DOHH2 (cell line): ENCODE results near the gene RPL28.

Experiments
- H3F3A ChIP-seq: fragments of 200-600 bp; sonication (generic), shearing (Covaris generic); 2 replicates; pipeline ENCODE4 v1.6.0; 2016; ENCODE audit warnings: antibody characterized with exemption, mild to moderate bottlenecking; ENCODE audit not compliant: control insufficient read depth, insufficient read depth
- H3K27ac ChIP-seq: fragments of 200-600 bp; sonication (generic); 2 replicates; pipeline ENCODE4 v1.5.1; 2014; ENCODE audit warnings: low read depth, mild to moderate bottlenecking, low read length, moderate library complexity
- H3K27me3 ChIP-seq: fragments of 200-600 bp; sonication (generic); 2 replicates; pipeline ENCODE4 v1.6.1; 2014; ENCODE audit warnings: mild to moderate bottlenecking, low read length, mixed read lengths; ENCODE audit not compliant: control insufficient read depth
- H3K36me3 ChIP-seq: fragments of 200-600 bp; sonication (generic); 2 replicates; pipeline ENCODE4 v1.6.1; 2014; ENCODE audit warnings: mild to moderate bottlenecking, low read length, moderate library complexity, mixed read lengths; ENCODE audit not compliant: control insufficient read depth
- H3K4me1 ChIP-seq: fragments of 200-600 bp; sonication (generic); 2 replicates; pipeline ENCODE4 v1.6.1; 2014; ENCODE audit warnings: mild to moderate bottlenecking, low read length, mixed read lengths; ENCODE audit not compliant: control insufficient read depth
- H3K4me2 ChIP-seq: fragments of 200-600 bp; sonication (generic); 2 replicates; pipeline ENCODE4 v1.6.0; 2014; ENCODE audit warnings: mild to moderate bottlenecking, low read length, moderate library complexity
- H3K4me3 ChIP-seq: fragments of 200-600 bp; sonication (generic); 2 replicates; pipeline ENCODE4 v1.5.1; 2014; ENCODE audit warnings: mild to moderate bottlenecking, low read length, mixed read lengths
- H3K79me2 ChIP-seq: fragments of 200-600 bp; sonication (generic); 2 replicates; pipeline ENCODE4 v1.6.1; 2014; ENCODE audit warnings: mild to moderate bottlenecking, low read length, mixed read lengths; ENCODE audit not compliant: control insufficient read depth
- H3K9me2 ChIP-seq: fragments of 200-600 bp; sonication (generic); replicated peaks from 2 replicates; pipeline ENCODE4 v1.6.1; 2014; ENCODE audit warnings: mild to moderate bottlenecking, low read length, mixed read lengths; ENCODE audit not compliant: control insufficient read depth
- H3K9me3 ChIP-seq: fragments of 200-600 bp; sonication (generic); 2 replicates; pipeline ENCODE4 v1.6.1; 2014; ENCODE audit warnings: antibody characterized with exemption, low read length, mixed read lengths; ENCODE audit not compliant: control insufficient read depth, insufficient read depth
- H4K20me1 ChIP-seq: fragments of 200-600 bp; sonication (generic); 2 replicates; pipeline ENCODE4 v1.6.0; 2014; ENCODE audit warnings: low read depth, mild to moderate bottlenecking, antibody characterized with exemption, low read length, moderate library complexity; ENCODE audit not compliant: control insufficient read depth, insufficient read depth
- CTCF ChIP-seq: fragments of 200-600 bp; sonication (generic); IDR thresholded peaks from one replicate; pipeline ENCODE4 v1.5.1; 2014; ENCODE audit warnings: antibody characterized with exemption, mild to moderate bottlenecking, low read depth, low read length; ENCODE audit not compliant: poor library complexity, severe bottlenecking
- EZH2phosphoT487 ChIP-seq: fragments of 200-600 bp; sonication (generic); IDR thresholded peaks from 2 replicates; pipeline ENCODE4 v1.6.1; 2017; ENCODE audit warnings: borderline replicate concordance, mild to moderate bottlenecking, antibody characterized with exemption, low read length, moderate library complexity, mixed read lengths

RPL28 gene

GRCh38 chr19:55339889-55340783 is 45.6 kb upstream of the RPL28 start:
- H3K9me2 ChIP-seq, result no peaks in the 10 kb centered on the region
- peaks cover 16% of the 10 kb centered on the region for H3K36me3 ChIP-seq
- H3F3A ChIP-seq, result no peaks in the 10 kb centered on the region
- peak overlapping the region; percentile 99 for H3K4me3 ChIP-seq
- peaks cover 7% of the 10 kb centered on the region for H3K27me3 ChIP-seq
- H3K9me3 ChIP-seq, result no peaks in the 10 kb centered on the region
- H3K4me2 ChIP-seq, result peak overlapping the region; percentile 92
- H3K79me2 ChIP-seq, result peaks cover 18% of the 10 kb centered on the region
- H3K4me1 ChIP-seq, result peaks cover 23% of the 10 kb centered on the region
- TF ChIP-seq EZH2phosphoT487 (no peak), CTCF (no peak)
- H4K20me1 ChIP-seq, result 0 out of 2 replicates have a peak, but pooled peaks cover 3% of the 10 kb centered on the region
- H3K27ac ChIP-seq, result peak overlapping the region; percentile 64

GRCh38 chr19:55340784-55341147 is 45.0 kb upstream of the RPL28 start:
- Histone ChIP-seq H3K4me1 (peaks cover 23% of the 10 kb centered on the region), H4K20me1 (0 out of 2 replicates have a peak, but pooled peaks cover 3% of the 10 kb centered on the region), H3K27ac (peak overlapping the region; percentile 64), H3K27me3 (peaks cover 7% of the 10 kb centered on the region), H3K4me3 (peak overlapping the region; percentile 99), H3K9me2 (no peaks in the 10 kb centered on the region), H3K9me3 (no peaks in the 10 kb centered on the region), H3F3A (no peaks in the 10 kb centered on the region), H3K36me3 (peaks cover 16% of the 10 kb centered on the region), H3K4me2 (peak overlapping the region; percentile 92), H3K79me2 (peaks cover 18% of the 10 kb centered on the region)
- TF ChIP-seq EZH2phosphoT487 (no peak), CTCF (peak; percentile 76)

GRCh38 chr19:55341171-55341588 is 44.6 kb upstream of the RPL28 start:
- 0 out of 2 replicates have a peak overlapping the region, but pooled peaks have one; percentile 64 for H3K27ac ChIP-seq
- H3F3A ChIP-seq, result no peaks in the 10 kb centered on the region
- H3K4me1 ChIP-seq, result peaks cover 23% of the 10 kb centered on the region

More at GRCh38 chr19:55341171-55341588, 44.6 kb upstream of the RPL28 start:
- H3K27me3 ChIP-seq, result peaks cover 7% of the 10 kb centered on the region
- H3K9me2 ChIP-seq, result no peaks in the 10 kb centered on the region
- peak overlapping the region; percentile 92 for H3K4me2 ChIP-seq
- 0 out of 2 replicates have a peak, but pooled peaks cover 3% of the 10 kb centered on the region for H4K20me1 ChIP-seq
- TF ChIP-seq EZH2phosphoT487, result no peak
- no peak for TF ChIP-seq CTCF
- peaks cover 18% of the 10 kb centered on the region for H3K79me2 ChIP-seq
- peak overlapping the region; percentile 99 for H3K4me3 ChIP-seq
- H3K36me3 ChIP-seq, result peaks cover 16% of the 10 kb centered on the region
- no peaks in the 10 kb centered on the region for H3K9me3 ChIP-seq
